Measurements from ENCODE around the gene SEPTIN5. TPM values are rescaled to one million over a fixed set of nuclear protein-coding genes. Genes with fewer than 3 reads are reported as not detected.

SEPTIN5 gene
- total RNA-seq, 1 donor from 2014 or later: 7.3 TPM

DNA sequence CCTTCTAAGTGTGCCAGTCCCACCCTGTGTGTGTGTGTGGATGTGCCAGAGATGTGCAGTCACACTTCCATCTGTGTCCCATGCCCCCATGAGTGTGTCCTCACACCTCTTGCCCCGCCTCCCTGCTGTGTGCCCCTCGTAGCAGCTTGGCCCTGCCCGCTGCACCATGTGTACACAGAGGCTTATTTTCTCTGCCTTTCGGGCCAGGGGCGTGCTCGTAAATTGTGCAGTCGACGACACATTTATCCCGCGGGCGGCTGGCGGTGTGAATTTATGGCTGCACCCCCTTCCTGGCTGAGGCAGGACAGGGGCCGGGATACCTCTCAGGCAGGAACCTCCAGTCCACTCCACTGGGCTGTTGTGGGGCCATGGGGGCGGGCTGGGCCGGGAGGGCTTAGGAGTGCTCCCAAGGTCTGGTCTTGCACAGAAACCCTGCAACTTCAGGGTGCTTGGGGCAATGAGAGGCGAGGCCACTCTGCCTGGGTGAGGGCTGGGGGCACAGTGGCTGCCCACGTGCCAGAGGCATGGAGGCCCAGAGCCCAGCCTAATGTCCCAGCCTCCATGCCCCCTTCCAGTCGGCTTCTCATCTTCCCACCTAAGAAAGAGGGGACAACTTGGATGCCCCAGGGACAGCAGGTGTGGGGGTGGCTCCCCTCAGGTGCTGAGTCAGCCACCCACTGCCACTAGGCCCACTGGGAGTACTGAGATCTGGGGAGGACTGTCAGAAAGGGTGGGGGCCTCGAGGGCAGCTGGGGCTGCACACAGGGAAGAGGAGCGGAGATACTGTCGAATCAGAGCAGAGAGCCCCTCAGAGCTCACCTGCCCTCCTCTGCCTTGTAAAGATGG, 21.6 kb downstream of the SEPTIN5 start:
- Histone ChIP-seq H3K79me2 (ENCODE audit: insufficient read depth, low read length) (no peaks in the 10 kb centered on the region), H3K9ac (ENCODE audit: low read length) (no peak overlapping the region), H3K4me2 (ENCODE audit: low read length) (no peak overlapping the region), H3K27me3 (ENCODE audit: insufficient read depth, low read length) (no peaks in the 10 kb centered on the region), H3K36me3 (ENCODE audit: insufficient read depth, low read length) (no peaks in the 10 kb centered on the region), H3K4me3 (ENCODE audit: insufficient read depth, low read depth, low read length) (no peak overlapping the region), H3K27ac (ENCODE audit: low read depth, low read length) (no peak overlapping the region), H3K4me1 (ENCODE audit: insufficient read depth, low read length) (no peaks in the 10 kb centered on the region), H3K9me3 (ENCODE audit: insufficient read depth, low read depth, low read length) (no peaks in the 10 kb centered on the region), H2AFZ (ENCODE audit: low read depth, low read length) (no peak overlapping the region), H4K20me1 (ENCODE audit: insufficient read depth, low read length) (no peaks in the 10 kb centered on the region)
- no peak overlapping the region for H3K27ac Mint-ChIP-seq (ENCODE audit: unreplicated experiment)
- TF ChIP-seq, protein P1, sequence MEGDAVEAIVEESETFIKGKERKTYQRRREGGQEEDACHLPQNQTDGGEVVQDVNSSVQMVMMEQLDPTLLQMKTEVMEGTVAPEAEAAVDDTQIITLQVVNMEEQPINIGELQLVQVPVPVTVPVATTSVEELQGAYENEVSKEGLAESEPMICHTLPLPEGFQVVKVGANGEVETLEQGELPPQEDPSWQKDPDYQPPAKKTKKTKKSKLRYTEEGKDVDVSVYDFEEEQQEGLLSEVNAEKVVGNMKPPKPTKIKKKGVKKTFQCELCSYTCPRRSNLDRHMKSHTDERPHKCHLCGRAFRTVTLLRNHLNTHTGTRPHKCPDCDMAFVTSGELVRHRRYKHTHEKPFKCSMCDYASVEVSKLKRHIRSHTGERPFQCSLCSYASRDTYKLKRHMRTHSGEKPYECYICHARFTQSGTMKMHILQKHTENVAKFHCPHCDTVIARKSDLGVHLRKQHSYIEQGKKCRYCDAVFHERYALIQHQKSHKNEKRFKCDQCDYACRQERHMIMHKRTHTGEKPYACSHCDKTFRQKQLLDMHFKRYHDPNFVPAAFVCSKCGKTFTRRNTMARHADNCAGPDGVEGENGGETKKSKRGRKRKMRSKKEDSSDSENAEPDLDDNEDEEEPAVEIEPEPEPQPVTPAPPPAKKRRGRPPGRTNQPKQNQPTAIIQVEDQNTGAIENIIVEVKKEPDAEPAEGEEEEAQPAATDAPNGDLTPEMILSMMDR (IDR thresholded peaks at IDR 0.05; ENCODE audit: insufficient read depth, low read depth, low read length): no peak
- no peak for TF ChIP-seq EZH2 (IDR thresholded peaks at IDR 0.05; ENCODE audit: insufficient read depth, low read length)
- DNase-seq (ENCODE audit: low read depth): no peak
- no peak overlapping the region for H3K4me3 Mint-ChIP-seq (ENCODE audit: unreplicated experiment)
- H3K4me1 Mint-ChIP-seq (ENCODE audit: low read depth, unreplicated experiment): no peaks in the 10 kb centered on the region
- FAIRE-seq: no peak
- no peaks in the 10 kb centered on the region for H3K36me3 Mint-ChIP-seq (ENCODE audit: low read depth, unreplicated experiment)
- H3K9me3 Mint-ChIP-seq (ENCODE audit: unreplicated experiment): no peaks in the 10 kb centered on the region
- H3K27me3 Mint-ChIP-seq (ENCODE audit: low read depth, unreplicated experiment): peaks cover 33% of the 10 kb centered on the region

DNA sequence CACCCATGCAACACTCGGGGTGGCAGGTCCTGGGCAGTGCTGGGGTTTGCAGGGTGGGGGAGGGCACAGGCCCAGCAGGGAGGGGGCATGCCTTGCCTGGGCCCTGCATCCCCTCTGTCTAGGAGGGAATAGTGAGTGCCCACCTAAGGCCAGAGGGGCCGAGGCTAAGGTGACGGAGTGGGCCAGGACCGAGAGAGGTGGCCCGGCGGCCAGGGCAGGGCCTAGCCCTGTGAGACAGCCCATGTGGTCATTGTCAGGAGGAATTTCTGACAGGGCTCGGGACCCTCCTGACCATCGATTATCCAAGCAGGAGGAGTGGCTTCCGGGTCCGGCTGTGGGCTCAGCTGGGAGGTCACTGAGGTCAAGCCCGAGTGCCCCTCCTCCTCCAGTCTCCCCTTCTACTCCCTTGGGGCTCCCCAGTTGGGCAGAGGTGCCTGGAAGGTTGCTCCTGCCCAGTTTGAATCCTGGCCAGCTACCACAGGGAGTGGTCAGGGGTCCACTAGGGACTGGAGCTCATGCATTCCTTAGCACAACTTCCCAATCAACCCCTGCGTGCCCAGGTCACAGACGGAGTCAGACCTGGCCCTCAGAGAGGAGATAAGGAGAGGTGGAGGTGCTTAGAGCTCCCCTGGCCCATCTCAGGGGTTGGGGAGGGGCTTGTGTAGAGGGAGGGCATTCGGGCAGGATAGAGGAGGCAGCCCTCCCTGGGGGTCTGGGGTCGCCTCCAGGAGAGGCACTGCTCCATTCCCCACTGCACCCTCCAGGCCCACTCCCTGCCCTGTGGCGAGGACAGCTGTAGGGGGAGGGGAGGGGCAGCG, 23.8 kb downstream of the SEPTIN5 start:
- TF ChIP-seq, protein P1 (IDR thresholded peaks at IDR 0.05; ENCODE audit: insufficient read depth, low read depth, low read length): no peak
- TF ChIP-seq EZH2 (IDR thresholded peaks at IDR 0.05; ENCODE audit: insufficient read depth, low read length): no peak
- no peaks in the 10 kb centered on the region for H3K79me2 ChIP-seq (ENCODE audit: insufficient read depth, low read length)
- H4K20me1 ChIP-seq (ENCODE audit: insufficient read depth, low read length): no peaks in the 10 kb centered on the region
- no peak overlapping the region for H3K27ac ChIP-seq (ENCODE audit: low read depth, low read length)
- no peaks in the 10 kb centered on the region for H3K27me3 ChIP-seq (ENCODE audit: insufficient read depth, low read length)
- H3K4me3 ChIP-seq (ENCODE audit: insufficient read depth, low read depth, low read length): no peak overlapping the region
- no peaks in the 10 kb centered on the region for H3K9me3 Mint-ChIP-seq (ENCODE audit: unreplicated experiment)
- no peaks in the 10 kb centered on the region for H3K4me1 ChIP-seq (ENCODE audit: insufficient read depth, low read length)
- H3K4me3 Mint-ChIP-seq (ENCODE audit: unreplicated experiment): no peak overlapping the region
- no peak overlapping the region for H2AFZ ChIP-seq (ENCODE audit: low read depth, low read length)
- DNase-seq (ENCODE audit: low read depth): no peak
- no peaks in the 10 kb centered on the region for H3K36me3 ChIP-seq (ENCODE audit: insufficient read depth, low read length)
- no peaks in the 10 kb centered on the region for H3K36me3 Mint-ChIP-seq (ENCODE audit: low read depth, unreplicated experiment)
- H3K4me1 Mint-ChIP-seq (ENCODE audit: low read depth, unreplicated experiment): no peaks in the 10 kb centered on the region
- no peak for FAIRE-seq
- H3K27ac Mint-ChIP-seq (ENCODE audit: unreplicated experiment): no peak overlapping the region
- no peaks in the 10 kb centered on the region for H3K9me3 ChIP-seq (ENCODE audit: insufficient read depth, low read depth, low read length)
- H3K4me2 ChIP-seq (ENCODE audit: low read length): no peak overlapping the region
- H3K9ac ChIP-seq (ENCODE audit: low read length): no peak overlapping the region
- H3K27me3 Mint-ChIP-seq (ENCODE audit: low read depth, unreplicated experiment): peaks cover 33% of the 10 kb centered on the region

Measured in astrocyte (in vitro differentiated cells and primary cell).